ENCODE results near the gene NBAS. TPM values are rescaled to one million over a fixed set of nuclear protein-coding genes. Genes with fewer than 3 reads are reported as not detected.

NBAS gene
- polyA plus RNA-seq, 1 donor (not counting 4 experiments of a cell fraction or from before 2014, with no cell fraction given) = 27.9 TPM

GRCh38 chr2:15159206-15159605, 401.9 kb downstream of the NBAS start:
- no peak overlapping the region for H3K4me3 ChIP-seq (ENCODE audit: control insufficient read depth in 2 of 3, extremely low read depth in 1 of 3, insufficient read depth in 2 of 3, low read depth in 1 of 3, low read length in 3 of 3)
- dilution Hi-C loops (cut with MboI; ENCODE audit: extremely low pct_ligation_motif_present, low sequenced_read_pairs) = no loop called here
- no peak overlapping the region for H3K4me2 ChIP-seq (ENCODE audit: control insufficient read depth, extremely low read depth, insufficient read depth, low read depth, low read length)
- no peak overlapping the region for H3K27ac ChIP-seq (ENCODE audit: control insufficient read depth, insufficient read depth, low read length)
- no peaks in the 10 kb centered on the region for H3K27me3 ChIP-seq (ENCODE audit: control insufficient read depth, extremely low read depth, insufficient read depth, low read length)
- H4K20me1 ChIP-seq (ENCODE audit: control insufficient read depth, extremely low read depth, insufficient read depth, low read length) = no peaks in the 10 kb centered on the region
- no peak overlapping the region for H2AFZ ChIP-seq (ENCODE audit: control insufficient read depth, low read length)
- no peak overlapping the region for H3K9ac ChIP-seq (ENCODE audit: control insufficient read depth, extremely low read depth, insufficient read depth, low read length)
- H3K79me2 ChIP-seq (ENCODE audit: control insufficient read depth, insufficient read depth, low read length) = no peaks in the 10 kb centered on the region
- no peaks in the 10 kb centered on the region for H3K36me3 ChIP-seq (ENCODE audit: control insufficient read depth in 2 of 2, extremely low read depth in 1 of 2, insufficient read depth in 2 of 2, low read length in 2 of 2)
- no peak for FAIRE-seq
- no peaks in the 10 kb centered on the region for H3K9me1 ChIP-seq (ENCODE audit: control insufficient read depth, extremely low read depth, insufficient read depth, low read length)
- no peak for TF ChIP-seq CTCF (optimal IDR thresholded peaks at IDR 0.05 in 1 of 3, IDR thresholded peaks at IDR 0.05 in 1 of 3, conservative IDR thresholded peaks at IDR 0.05 in 1 of 3; ENCODE audit: extremely low read depth in 1 of 3, insufficient read depth in 2 of 3, low read length in 3 of 3)
- TF ChIP-seq EZH2 (IDR thresholded peaks at IDR 0.05; ENCODE audit: low read length) = no peak
- H3K9me3 ChIP-seq (ENCODE audit: control insufficient read depth, low read depth, low read length) = no peaks in the 10 kb centered on the region
- peaks cover 10% of the 10 kb centered on the region for H3K4me1 ChIP-seq (ENCODE audit: control insufficient read depth, extremely low read depth, insufficient read depth, low read length)
- DNase-seq (ENCODE audit: low read depth, low spot score) = no peak

GRCh38 chr2:15158532-15158931, 402.6 kb downstream of the NBAS start:
- Histone ChIP-seq H4K20me1 (ENCODE audit: control insufficient read depth, extremely low read depth, insufficient read depth, low read length) (no peaks in the 10 kb centered on the region), H3K9me1 (ENCODE audit: control insufficient read depth, extremely low read depth, insufficient read depth, low read length) (no peaks in the 10 kb centered on the region), H3K4me2 (ENCODE audit: control insufficient read depth, extremely low read depth, insufficient read depth, low read depth, low read length) (no peak overlapping the region), H3K4me3 (ENCODE audit: control insufficient read depth in 2 of 3, extremely low read depth in 1 of 3, insufficient read depth in 2 of 3, low read depth in 1 of 3, low read length in 3 of 3) (no peak overlapping the region), H3K9me3 (ENCODE audit: control insufficient read depth, low read depth, low read length) (no peaks in the 10 kb centered on the region), H3K9ac (ENCODE audit: control insufficient read depth, extremely low read depth, insufficient read depth, low read length) (no peak overlapping the region), H3K79me2 (ENCODE audit: control insufficient read depth, insufficient read depth, low read length) (no peaks in the 10 kb centered on the region), H3K4me1 (ENCODE audit: control insufficient read depth, extremely low read depth, insufficient read depth, low read length) (peaks cover 10% of the 10 kb centered on the region), H3K27me3 (ENCODE audit: control insufficient read depth, extremely low read depth, insufficient read depth, low read length) (no peaks in the 10 kb centered on the region), H2AFZ (ENCODE audit: control insufficient read depth, low read length) (no peak overlapping the region), H3K36me3 (ENCODE audit: control insufficient read depth in 2 of 2, extremely low read depth in 1 of 2, insufficient read depth in 2 of 2, low read length in 2 of 2) (no peaks in the 10 kb centered on the region), H3K27ac (ENCODE audit: control insufficient read depth, insufficient read depth, low read length) (no peak overlapping the region)
- no peak for TF ChIP-seq CTCF (optimal IDR thresholded peaks at IDR 0.05 in 1 of 3, IDR thresholded peaks at IDR 0.05 in 1 of 3, conservative IDR thresholded peaks at IDR 0.05 in 1 of 3; ENCODE audit: extremely low read depth in 1 of 3, insufficient read depth in 2 of 3, low read length in 3 of 3)
- TF ChIP-seq EZH2 (IDR thresholded peaks at IDR 0.05; ENCODE audit: low read length) = no peak
- no peak for DNase-seq (ENCODE audit: low read depth, low spot score)
- FAIRE-seq = no peak
- dilution Hi-C loops (cut with MboI; ENCODE audit: extremely low pct_ligation_motif_present, low sequenced_read_pairs) = no loop called here

Data from keratinocyte (primary cell).